VCaP (cell line): Measurements from ENCODE around the gene SMAD1.
A peak's percentile ranks its signal among the peaks of the same experiment; 100 is the strongest.

Source experiments
- H3K27ac ChIP-seq: fragments of 450-650 bp; 2 replicates; pipeline ENCODE4 v1.5.1; 2017
- CTCF ChIP-seq: fragments of 450-650 bp; conservative IDR thresholded peaks from 2 replicates; pipeline ENCODE4 v1.5.1; 2017; ENCODE audit warnings: mild to moderate bottlenecking, moderate library complexity

Gene SMAD1

DNA sequence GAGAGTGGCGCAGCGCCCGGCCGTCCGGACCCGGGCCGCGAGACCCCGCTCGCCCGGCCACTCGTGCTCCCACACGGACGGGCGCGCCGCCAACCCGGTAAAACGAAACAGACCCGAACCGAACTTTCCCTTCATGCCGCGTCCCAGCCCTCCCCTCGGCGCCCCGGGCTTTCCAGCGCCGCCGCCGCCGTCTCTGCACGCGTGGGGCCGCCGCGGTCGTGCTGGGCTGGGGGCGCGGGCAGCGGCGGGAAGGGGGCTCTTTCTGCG lies 222 bp downstream of the SMAD1 start:
- no peak for TF ChIP-seq CTCF
- peak overlapping the region; percentile 95 for H3K27ac ChIP-seq

DNA sequence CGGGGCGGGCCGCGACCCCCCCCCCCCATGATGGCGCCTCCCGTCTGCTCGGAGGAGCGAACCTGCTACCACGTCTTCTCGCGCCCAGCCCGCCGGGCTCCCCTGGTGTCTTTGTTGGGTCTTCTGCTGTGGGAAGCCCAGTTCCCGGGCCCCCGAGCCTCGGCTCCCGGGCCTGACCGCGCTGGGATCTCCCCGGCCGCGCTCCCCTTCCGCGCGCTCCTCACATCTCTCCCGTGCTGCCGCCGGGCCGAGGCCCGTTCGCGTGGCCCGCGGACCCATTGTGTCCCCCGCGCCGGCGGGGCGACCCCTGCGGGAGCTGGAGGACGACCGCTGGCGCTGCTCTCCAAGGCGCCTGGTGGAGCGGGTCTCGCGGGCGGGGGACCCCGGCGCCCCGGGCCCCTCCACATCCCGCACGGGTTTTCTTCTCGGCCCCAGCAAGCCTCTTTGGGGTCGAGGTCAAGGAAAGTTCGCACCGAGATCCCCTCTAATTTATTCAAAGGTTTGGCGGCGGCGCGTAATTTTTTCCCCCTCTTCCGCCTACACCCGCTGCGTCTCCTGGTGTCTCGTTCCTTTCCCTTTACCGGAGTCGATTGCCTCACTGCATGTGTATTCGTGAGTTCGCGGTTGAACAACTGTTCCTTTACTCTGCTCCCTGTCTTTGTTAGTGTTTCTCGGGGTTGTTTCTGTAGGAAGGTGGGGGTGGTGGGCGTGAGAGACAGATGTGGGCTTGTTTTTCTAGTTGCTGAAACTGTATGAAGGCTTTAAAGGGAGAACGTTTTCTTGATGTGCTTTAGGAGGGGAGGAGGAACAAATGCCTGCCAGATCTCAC lies 770 bp downstream of the SMAD1 start:
- peak overlapping the region; percentile 95 for H3K27ac ChIP-seq
- TF ChIP-seq CTCF: peak; percentile 15; the same call in 1 of the 2 replicates

- no peak for TF ChIP-seq CTCF
- peak overlapping the region; percentile 95 for H3K27ac ChIP-seq
Observed at GRCh38 chr4:145483514-145483913, 1.9 kb downstream of the SMAD1 start.

- no peak overlapping the region for H3K27ac ChIP-seq
- TF ChIP-seq CTCF: no peak
Observed at GRCh38 chr4:145484225-145484846, 2.7 kb downstream of the SMAD1 start.

DNA sequence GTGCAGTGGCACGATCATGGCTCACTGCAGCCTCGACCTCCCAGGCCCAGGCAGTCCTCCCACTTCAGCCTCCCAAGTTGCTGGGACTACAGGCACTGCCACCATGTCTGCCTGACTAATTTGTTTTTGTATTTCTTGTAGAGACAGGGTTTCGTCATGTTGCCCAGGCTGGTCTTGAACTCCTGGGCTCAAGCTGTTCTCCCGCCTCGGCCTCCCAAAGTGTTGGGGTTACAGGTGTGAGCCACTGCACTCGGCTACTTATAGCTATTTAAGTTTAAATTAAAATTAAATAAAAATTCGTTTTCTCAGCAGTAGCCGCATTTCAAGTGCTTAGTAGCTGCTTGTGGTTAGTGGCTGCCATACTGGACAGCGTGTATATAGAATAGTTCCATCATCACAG lies 3.5 kb downstream of the SMAD1 start:
- no peak for TF ChIP-seq CTCF
- no peak overlapping the region for H3K27ac ChIP-seq

DNA sequence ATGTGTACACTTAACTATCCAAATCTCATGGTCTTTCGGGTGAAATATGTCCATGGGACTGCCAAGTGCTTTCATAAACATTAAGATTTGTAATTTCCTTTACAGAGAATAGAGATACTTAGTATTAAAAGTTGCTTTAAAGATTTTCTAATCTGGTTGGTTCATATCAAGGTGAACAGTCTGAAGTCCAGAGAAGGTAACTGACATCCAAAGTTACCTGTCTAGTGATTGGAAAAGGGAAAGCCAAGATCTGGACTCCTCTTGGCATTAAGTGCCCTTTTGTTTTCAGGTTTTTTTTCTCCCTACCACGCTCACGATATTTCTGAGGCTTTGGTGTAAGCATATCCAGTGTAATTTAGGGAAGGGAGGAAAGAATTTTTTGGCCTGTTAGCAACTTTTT lies 5.0 kb downstream of the SMAD1 start:
- no peak overlapping the region for H3K27ac ChIP-seq
- no peak for TF ChIP-seq CTCF

DNA sequence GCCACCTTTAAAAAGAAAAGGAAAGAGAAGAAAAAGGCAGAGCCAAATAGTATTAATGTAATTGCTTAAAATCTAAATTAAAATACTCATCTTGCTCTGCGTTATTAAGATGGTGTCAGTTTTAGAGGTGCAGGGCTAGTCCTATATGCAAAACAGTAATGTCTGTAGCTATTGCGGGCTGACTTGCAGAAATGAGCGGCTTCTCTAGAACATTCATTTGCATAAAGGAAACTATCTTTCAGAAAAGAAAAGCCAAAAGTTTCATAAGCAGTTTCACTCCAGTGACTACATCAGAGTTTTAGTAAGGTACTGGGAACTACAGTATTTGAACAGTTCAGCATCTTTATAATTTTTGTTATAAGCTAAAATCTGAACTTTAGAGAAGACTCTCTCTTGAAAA lies 6.0 kb downstream of the SMAD1 start:
- TF ChIP-seq CTCF: no peak
- H3K27ac ChIP-seq: no peak overlapping the region
